Measurements from ENCODE around the gene NFKBIA.
A peak's percentile ranks its signal among the peaks of the same experiment; 100 is the strongest.
"Not testable (repeated sequence)": the region's sequence is repeated elsewhere in the genome, so short reads cannot be mapped to it uniquely, and the experiment has no call there.

The NFKBIA gene

DNA sequence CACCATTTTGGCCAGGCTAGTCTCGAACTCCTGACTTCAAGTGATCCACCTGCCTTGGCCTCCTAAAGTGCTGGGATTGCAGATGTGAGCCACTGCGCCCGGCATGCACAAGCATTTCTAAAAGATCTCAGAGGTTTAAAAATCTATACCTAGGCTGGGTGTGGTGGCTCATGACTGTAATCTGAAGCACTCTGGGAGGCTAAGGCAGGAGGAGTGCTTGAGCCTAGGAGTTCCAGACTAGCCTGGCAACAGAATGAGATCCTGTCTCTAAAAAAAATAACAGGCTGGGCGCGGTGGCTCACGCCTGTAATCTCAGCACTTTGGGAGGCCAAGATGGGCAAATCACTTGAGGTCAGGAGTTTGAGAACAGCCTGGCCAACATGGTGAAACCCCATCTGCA lies 49.3 kb downstream of the NFKBIA start:
- WGBS (ENCODE audit: insufficient coverage) = 93% methylated on average over 6 of the region's 6 CpGs
- not testable (repeated sequence) for H3K9me3 ChIP-seq (ENCODE audit: control extremely low read depth in 1 of 5, control insufficient read depth in 4 of 5, insufficient read depth in 2 of 5, low read depth in 1 of 5, low read length in 4 of 5); DNase-seq; H3K36me3 ChIP-seq (ENCODE audit: control insufficient read depth in 4 of 4, insufficient read depth in 4 of 4, low read length in 3 of 4); H3K4me3 ChIP-seq (ENCODE audit: control insufficient read depth in 1 of 7, extremely low read depth in 1 of 7, insufficient read depth in 4 of 7, low read depth in 2 of 7, low read length in 6 of 7); H3K27ac ChIP-seq (ENCODE audit: insufficient read depth in 1 of 2, low read depth in 1 of 2, low read length in 2 of 2, poor library complexity in 1 of 2, severe bottlenecking in 2 of 2); H3K27me3 ChIP-seq (replicated peaks in 2 of 5; ENCODE audit: control insufficient read depth in 4 of 5, insufficient read depth in 5 of 5, low read length in 4 of 5)
- peaks cover 10 to 35% (median 27%) of the 10 kb centered on the region in 4 experiments for H3K4me1 ChIP-seq (ENCODE audit: control extremely low read depth in 1 of 4, control insufficient read depth in 4 of 4, insufficient read depth in 4 of 4, low read length in 3 of 4)
- POLR2A ChIA-PET = interaction anchor here (0.6 kb wide), 1 partner anchor 230 kb away, joined by 4 read pairs; no protein-coding TSS in a partner anchor
- CTCF ChIA-PET = interaction anchor here (1.4 kb wide), 1 partner anchor 10 kb away, joined by 7 read pairs; no protein-coding TSS in a partner anchor

DNA sequence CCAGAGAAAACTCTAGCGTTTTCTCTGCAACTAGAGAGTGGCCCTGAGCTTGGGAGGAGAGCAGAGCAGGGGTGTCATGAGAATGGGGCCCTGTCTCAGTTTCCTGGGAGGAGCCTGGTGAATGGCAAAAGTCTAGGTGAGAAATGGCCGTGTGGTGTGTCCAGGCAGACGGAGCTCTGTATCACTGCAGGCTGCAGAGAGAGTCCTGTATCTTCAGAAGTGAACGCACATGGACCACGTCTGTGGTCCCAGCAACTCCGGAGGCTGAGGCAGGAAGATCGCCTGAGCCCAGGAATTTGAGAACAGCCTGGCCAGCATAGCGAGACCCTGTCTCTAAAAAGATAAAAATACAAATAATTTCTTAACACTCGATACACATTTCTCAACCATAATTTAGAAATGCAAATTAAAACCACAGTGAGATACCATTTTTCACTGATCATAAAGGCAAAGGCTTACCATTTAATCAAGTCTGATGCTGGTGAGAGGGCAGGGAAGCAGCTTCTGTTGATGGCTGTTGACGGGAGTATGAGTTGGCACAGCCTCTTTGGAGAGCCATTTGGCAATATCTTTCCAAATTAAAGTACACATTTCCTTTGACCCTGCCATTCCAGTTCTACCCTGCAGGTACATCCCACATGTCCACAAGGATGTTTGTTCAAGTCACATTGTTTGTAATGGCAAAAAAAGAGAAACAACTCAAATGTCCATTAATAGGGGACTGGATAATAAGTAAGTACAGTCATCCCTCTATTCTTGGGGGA lies 51.0 kb downstream of the NFKBIA start:
- no peak for DNase-seq
- ChIA-PET CTCF (no interaction called here), POLR2A (interaction anchor here (0.7 to 1.5 kb wide), 2 partner anchors 12 to 22 kb away, joined by 3 to 6 read pairs; no protein-coding TSS in a partner anchor)
- Histone ChIP-seq H3K36me3 (ENCODE audit: control insufficient read depth in 4 of 4, insufficient read depth in 4 of 4, low read length in 3 of 4) (no peaks in the 10 kb centered on the region), H3K4me3 (ENCODE audit: control insufficient read depth in 1 of 7, extremely low read depth in 1 of 7, insufficient read depth in 4 of 7, low read depth in 2 of 7, low read length in 6 of 7) (no peak overlapping the region), H3K9me3 (ENCODE audit: control extremely low read depth in 1 of 5, control insufficient read depth in 4 of 5, insufficient read depth in 2 of 5, low read depth in 1 of 5, low read length in 4 of 5) (no peaks in the 10 kb centered on the region), H3K27me3 (replicated peaks in 2 of 5; ENCODE audit: control insufficient read depth in 4 of 5, insufficient read depth in 5 of 5, low read length in 4 of 5) (no peaks in the 10 kb centered on the region), H3K4me1 (ENCODE audit: control extremely low read depth in 1 of 4, control insufficient read depth in 4 of 4, insufficient read depth in 4 of 4, low read length in 3 of 4) (peaks cover 10 to 47% (median 39%) of the 10 kb centered on the region in 4 experiments), H3K27ac (ENCODE audit: insufficient read depth in 1 of 2, low read depth in 1 of 2, low read length in 2 of 2, poor library complexity in 1 of 2, severe bottlenecking in 2 of 2) (no peak overlapping the region)
- WGBS (ENCODE audit: insufficient coverage) = 72% methylated on average over 9 of the region's 10 CpGs

DNA sequence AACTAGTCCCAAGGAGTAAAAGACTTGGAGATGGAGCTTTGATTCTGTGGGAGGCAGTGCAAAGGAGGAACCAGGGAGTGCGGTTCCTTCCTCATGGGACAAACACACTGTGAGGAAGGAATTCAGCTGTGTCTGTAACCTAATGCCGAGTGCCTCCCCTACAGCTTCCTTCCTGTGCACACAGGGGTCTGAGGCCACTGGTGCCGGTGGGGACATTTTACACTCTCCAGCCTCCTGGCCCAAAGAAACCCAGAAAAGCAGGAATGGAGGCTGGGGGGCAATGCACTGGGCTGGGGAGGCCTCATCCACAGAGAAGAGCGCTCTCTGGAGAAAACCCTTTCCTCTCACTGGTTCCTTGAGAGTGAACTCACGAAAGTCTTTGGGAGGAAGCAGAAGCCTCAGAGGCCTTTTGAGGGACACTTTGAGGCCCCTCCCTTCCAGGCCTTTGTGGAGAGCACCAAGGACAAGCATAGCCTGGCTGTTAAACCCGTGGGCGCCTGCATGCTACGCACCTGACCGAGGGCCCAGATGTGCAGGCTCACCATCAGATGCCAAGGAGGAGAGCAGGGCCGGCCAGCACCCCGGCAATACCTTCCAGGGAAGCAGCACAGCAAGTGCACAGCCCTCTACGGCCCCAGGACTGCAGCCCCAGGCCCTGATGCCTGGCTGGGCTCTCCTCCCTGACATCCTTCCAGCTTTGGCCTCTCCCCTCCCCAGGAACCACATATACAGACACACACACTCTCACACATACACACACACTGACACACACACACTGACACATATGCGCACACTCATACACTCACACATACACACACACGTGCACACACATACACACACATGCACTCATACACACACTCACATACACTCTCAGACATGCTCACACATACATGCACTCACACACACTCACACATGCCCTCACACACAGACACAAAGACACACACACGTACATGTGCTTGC lies 52.0 kb downstream of the NFKBIA start:
- 66% methylated on average over 12 of the region's 15 CpGs for WGBS (ENCODE audit: insufficient coverage)
- ChIA-PET POLR2A (interaction anchor here (0.7 to 1.9 kb wide), 6 partner anchors 13 to 52 kb away, joined by 3 to 6 read pairs (median 4); partner anchors contain the start of gene NFKBIA), CTCF (interaction anchor here (0.8 to 1.7 kb wide), 6 partner anchors 10 to 90 kb away, joined by 3 to 11 read pairs (median 5); no protein-coding TSS in a partner anchor)
- no peak for DNase-seq
- H3K9me3 ChIP-seq (ENCODE audit: control extremely low read depth in 1 of 5, control insufficient read depth in 4 of 5, insufficient read depth in 2 of 5, low read depth in 1 of 5, low read length in 4 of 5) = no peaks in the 10 kb centered on the region
- no peaks in the 10 kb centered on the region for H3K36me3 ChIP-seq (ENCODE audit: control insufficient read depth in 4 of 4, insufficient read depth in 4 of 4, low read length in 3 of 4)
- peak overlapping the region in 3 of 7 experiments; percentile 12 to 48 (median 31) for H3K4me3 ChIP-seq (ENCODE audit: control insufficient read depth in 1 of 7, extremely low read depth in 1 of 7, insufficient read depth in 4 of 7, low read depth in 2 of 7, low read length in 6 of 7)
- no peaks in the 10 kb centered on the region for H3K27me3 ChIP-seq (replicated peaks in 2 of 5; ENCODE audit: control insufficient read depth in 4 of 5, insufficient read depth in 5 of 5, low read length in 4 of 5)
- H3K27ac ChIP-seq (ENCODE audit: insufficient read depth in 1 of 2, low read depth in 1 of 2, low read length in 2 of 2, poor library complexity in 1 of 2, severe bottlenecking in 2 of 2) = no peak overlapping the region
- H3K4me1 ChIP-seq (ENCODE audit: control extremely low read depth in 1 of 4, control insufficient read depth in 4 of 4, insufficient read depth in 4 of 4, low read length in 3 of 4) = peaks cover 10 to 53% (median 40%) of the 10 kb centered on the region in 4 experiments

DNA sequence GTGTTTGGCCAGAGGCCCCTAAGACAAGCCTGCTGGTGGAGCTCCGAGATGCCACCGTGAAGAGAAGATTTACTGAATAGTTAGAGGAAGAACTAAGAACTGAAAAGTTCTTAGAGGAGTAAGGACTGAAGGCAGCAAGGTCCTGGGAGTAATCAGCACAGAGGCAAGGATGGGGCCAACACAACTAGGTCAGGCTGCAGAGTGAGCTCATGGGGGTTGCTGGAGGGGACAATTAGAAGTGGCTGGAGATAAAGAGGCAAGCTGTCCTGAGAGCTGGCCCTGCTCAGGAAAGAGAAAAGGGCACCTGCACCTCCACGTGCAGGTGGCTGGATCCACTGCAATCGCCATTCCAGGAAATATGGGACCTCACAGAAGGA lies 52.7 kb downstream of the NFKBIA start:
- Histone ChIP-seq H3K4me3 (ENCODE audit: control insufficient read depth in 1 of 7, extremely low read depth in 1 of 7, insufficient read depth in 4 of 7, low read depth in 2 of 7, low read length in 6 of 7) (peak overlapping the region in 3 of 7 experiments; percentile 12 to 48 (median 31)), H3K9me3 (ENCODE audit: control extremely low read depth in 1 of 5, control insufficient read depth in 4 of 5, insufficient read depth in 2 of 5, low read depth in 1 of 5, low read length in 4 of 5) (no peaks in the 10 kb centered on the region), H3K27me3 (replicated peaks in 2 of 5; ENCODE audit: control insufficient read depth in 4 of 5, insufficient read depth in 5 of 5, low read length in 4 of 5) (no peaks in the 10 kb centered on the region), H3K36me3 (ENCODE audit: control insufficient read depth in 4 of 4, insufficient read depth in 4 of 4, low read length in 3 of 4) (no peaks in the 10 kb centered on the region), H3K4me1 (ENCODE audit: control extremely low read depth in 1 of 4, control insufficient read depth in 4 of 4, insufficient read depth in 4 of 4, low read length in 3 of 4) (peaks cover 10 to 56% (median 41%) of the 10 kb centered on the region in 4 experiments), H3K27ac (ENCODE audit: insufficient read depth in 1 of 2, low read depth in 1 of 2, low read length in 2 of 2, poor library complexity in 1 of 2, severe bottlenecking in 2 of 2) (no peak overlapping the region)
- no peak for DNase-seq
- 45% methylated on average over 4 of the region's 4 CpGs for WGBS (ENCODE audit: insufficient coverage)
- CTCF ChIA-PET = interaction anchor here (0.8 to 1.7 kb wide), 7 partner anchors 9 to 90 kb away, joined by 3 to 11 read pairs (median 6); no protein-coding TSS in a partner anchor
- POLR2A ChIA-PET = interaction anchor here (0.7 to 1.9 kb wide), 6 partner anchors 12 to 53 kb away, joined by 3 to 6 read pairs (median 4); partner anchors contain the start of gene NFKBIA
